ENCODE data around the gene COMT. TPM values are rescaled to one million over a fixed set of nuclear protein-coding genes. Genes with fewer than 3 reads are reported as not detected.
"Not testable (repeated sequence)": the region's sequence is repeated elsewhere in the genome, so short reads cannot be mapped to it uniquely, and the experiment has no call there.

COMT gene
- total RNA-seq, 4 donors from 2014 or later: 154 to 255 (median 223) TPM

DNA sequence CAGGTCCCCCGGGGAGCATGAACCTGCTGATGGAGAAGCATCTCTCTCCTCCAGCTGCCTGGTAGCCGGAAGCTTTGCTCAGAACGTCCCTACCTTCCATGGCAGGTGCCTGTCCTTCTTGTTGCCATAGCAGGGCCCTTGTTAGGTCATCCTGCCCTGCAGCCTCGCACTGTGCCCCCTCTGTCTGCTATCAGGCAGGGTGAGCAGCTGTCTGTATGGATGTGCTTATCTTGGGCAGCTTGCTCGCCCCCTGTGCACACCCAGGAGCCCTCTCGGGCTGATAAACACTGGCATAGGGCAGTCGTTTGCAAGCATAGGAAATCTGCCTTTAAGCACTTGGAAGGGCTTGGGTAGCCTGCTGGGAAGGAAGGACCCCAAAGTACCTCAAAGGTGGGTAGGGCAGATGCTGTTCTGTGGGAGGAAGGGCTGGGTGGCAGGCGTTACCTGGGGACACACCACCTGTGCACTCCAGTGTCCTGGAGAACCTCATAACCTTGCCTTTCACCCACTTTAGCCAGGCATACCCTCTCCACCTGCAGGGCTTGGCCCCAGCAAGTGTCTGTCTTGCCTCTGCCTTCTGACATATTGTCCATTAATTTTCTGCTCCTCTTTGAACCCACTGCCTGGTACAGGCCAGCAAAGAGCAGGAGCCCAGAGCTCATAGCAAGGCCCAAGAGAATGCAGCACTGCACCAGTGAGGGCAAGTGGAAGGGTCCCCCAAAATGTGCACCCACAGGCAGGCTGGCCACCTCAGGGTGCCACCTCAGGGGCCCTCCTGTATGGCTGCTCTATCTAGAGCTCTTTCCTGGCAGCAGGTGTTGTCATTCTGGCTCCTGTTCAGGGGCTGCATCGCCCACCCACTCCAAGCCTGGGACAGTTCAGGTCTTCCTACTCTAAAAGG, 8.0 kb upstream of the COMT start:
- H3K36me3 ChIP-seq: no peaks in the 10 kb centered on the region
- in situ Hi-C loops (cut with MboI; ENCODE audit: low sequenced_read_pairs in 4 of 4) (no loop called here), intact Hi-C loops (cut with DNase I; ENCODE audit: low total_unique reads) (no loop called here)
- ATAC-seq (no peak), DNase-seq (no peak)
- H3K9me3 ChIP-seq: no peaks in the 10 kb centered on the region
- no peak overlapping the region for H3K27ac ChIP-seq
- H3K4me1 ChIP-seq: peaks cover 0 to 7% of the 10 kb centered on the region in 2 donors
- no peak for TF ChIP-seq POLR2A (IDR thresholded peaks at IDR 0.05)
- TF ChIP-seq, protein P1, sequence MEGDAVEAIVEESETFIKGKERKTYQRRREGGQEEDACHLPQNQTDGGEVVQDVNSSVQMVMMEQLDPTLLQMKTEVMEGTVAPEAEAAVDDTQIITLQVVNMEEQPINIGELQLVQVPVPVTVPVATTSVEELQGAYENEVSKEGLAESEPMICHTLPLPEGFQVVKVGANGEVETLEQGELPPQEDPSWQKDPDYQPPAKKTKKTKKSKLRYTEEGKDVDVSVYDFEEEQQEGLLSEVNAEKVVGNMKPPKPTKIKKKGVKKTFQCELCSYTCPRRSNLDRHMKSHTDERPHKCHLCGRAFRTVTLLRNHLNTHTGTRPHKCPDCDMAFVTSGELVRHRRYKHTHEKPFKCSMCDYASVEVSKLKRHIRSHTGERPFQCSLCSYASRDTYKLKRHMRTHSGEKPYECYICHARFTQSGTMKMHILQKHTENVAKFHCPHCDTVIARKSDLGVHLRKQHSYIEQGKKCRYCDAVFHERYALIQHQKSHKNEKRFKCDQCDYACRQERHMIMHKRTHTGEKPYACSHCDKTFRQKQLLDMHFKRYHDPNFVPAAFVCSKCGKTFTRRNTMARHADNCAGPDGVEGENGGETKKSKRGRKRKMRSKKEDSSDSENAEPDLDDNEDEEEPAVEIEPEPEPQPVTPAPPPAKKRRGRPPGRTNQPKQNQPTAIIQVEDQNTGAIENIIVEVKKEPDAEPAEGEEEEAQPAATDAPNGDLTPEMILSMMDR (IDR thresholded peaks at IDR 0.05 in 4 of 5, conservative IDR thresholded peaks at IDR 0.05 in 1 of 5): no peak
- no peaks in the 10 kb centered on the region for H3K27me3 ChIP-seq
- H3K4me3 ChIP-seq: no peak overlapping the region

DNA sequence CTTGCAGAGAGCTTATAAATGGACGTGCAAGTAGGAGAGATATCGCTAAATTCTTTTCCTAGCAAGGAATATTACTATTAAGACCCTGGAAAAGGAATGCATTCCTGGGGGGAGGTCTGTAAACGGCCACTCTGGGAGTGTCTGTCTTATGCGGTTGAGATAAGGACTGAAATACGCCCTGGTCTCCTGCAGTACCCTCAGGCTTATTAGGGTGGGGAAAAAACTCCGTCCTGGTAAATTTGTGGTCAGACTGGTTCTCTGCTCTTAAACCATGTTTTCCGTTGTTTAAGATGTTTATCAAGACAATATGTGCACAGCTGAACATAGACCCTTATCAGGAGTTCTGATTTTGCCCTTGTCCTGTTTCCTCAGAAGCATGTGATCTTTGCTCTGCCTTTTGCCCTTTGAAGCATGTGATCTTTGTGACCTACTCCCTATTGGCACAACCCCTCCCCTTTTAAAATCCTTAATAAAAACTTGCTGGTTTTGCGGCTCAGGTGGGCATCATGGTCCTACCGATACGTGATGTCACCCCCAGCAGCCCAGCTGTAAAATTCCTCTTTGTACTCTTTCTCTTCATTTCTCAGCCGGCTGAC, 6.4 kb upstream of the COMT start:
- ATAC-seq; H3K27me3 ChIP-seq; H3K4me3 ChIP-seq; intact Hi-C loops (cut with DNase I; ENCODE audit: low total_unique reads); DNase-seq; in situ Hi-C loops (cut with MboI; ENCODE audit: low sequenced_read_pairs in 4 of 4); H3K27ac ChIP-seq; H3K4me1 ChIP-seq; H3K36me3 ChIP-seq; H3K9me3 ChIP-seq: not testable (repeated sequence)

DNA sequence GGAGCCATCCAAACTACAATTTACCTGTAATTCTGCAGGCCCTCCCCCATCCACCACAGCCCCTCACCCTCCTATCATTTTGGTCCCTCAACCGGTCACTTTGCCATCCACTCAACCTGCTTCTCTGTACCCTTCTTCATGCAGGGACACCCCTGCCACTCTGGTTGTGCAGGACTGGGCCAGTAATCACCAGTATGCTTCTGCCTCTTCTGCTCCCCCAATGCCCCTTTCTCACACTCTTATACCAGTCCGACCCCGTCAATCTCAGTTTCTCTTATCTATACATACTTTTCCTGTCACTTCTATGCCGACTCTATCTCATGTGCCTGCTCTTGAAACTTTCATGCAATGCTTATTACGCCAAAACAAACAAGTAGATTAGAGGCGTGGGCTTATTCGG, 5.1 kb upstream of the COMT start:
- DNase-seq (no peak), ATAC-seq (no peak)
- intact Hi-C loops (cut with DNase I; ENCODE audit: low total_unique reads) (no loop called here), in situ Hi-C loops (cut with MboI; ENCODE audit: low sequenced_read_pairs in 4 of 4) (no loop called here)
- no peaks in the 10 kb centered on the region for H3K9me3 ChIP-seq
- H3K36me3 ChIP-seq: no peaks in the 10 kb centered on the region
- no peaks in the 10 kb centered on the region for H3K27me3 ChIP-seq
- H3K4me3 ChIP-seq: no peak overlapping the region
- no peak overlapping the region for H3K27ac ChIP-seq
- no peak for TF ChIP-seq POLR2A (IDR thresholded peaks at IDR 0.05)
- TF ChIP-seq, protein P1 (IDR thresholded peaks at IDR 0.05 in 4 of 5, conservative IDR thresholded peaks at IDR 0.05 in 1 of 5): no peak
- peaks cover 13 to 16% of the 10 kb centered on the region in 2 donors for H3K4me1 ChIP-seq

DNA sequence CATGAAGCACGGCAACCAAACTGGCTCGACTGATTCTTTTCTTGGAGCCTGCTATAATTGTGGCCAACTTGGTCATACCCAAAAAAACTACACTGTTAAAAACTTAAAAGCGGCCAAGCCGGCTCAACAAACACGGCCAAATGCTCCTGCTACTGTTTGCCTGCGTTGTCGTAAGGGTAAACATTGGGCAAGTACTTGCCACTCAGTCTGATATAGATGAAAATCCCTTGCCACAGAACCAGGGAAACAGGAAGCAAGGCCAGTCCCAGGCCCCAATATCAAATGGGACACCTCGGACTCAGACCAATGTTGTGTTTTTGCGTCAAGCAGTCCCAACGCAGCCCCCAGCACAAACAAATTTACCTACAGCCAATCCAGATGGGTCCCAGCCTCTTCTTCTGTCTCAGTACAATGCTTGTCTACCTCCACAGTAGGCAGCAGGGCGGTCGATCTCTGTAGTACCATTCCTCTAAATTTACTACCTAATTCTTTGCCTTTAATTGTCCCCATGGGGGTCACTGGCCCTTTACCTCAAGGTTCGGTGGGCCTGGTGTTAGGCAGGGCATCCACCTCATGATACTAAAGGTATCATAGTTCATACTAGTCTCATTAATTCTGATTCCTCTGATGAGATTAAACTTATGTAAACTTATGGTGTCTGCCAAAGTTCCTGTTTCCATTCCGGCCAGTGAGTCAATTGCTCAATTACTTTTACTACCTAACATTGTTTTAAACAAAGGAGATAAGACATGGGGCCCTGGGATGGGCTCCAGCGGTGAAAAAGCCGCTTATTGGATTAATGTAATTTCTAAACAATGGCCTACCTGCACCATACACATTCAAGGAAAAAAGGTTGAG, 3.7 kb upstream of the COMT start:
- H3K4me3 ChIP-seq: no peak overlapping the region
- no peak for DNase-seq
- ATAC-seq: no peak
- peaks cover 13 to 16% of the 10 kb centered on the region in 2 donors for H3K4me1 ChIP-seq
- intact Hi-C loops (cut with DNase I; ENCODE audit: low total_unique reads) (no loop called here), in situ Hi-C loops (cut with MboI; ENCODE audit: low sequenced_read_pairs in 4 of 4) (no loop called here)
- no peaks in the 10 kb centered on the region for H3K9me3 ChIP-seq
- H3K27me3 ChIP-seq: no peaks in the 10 kb centered on the region
- H3K36me3 ChIP-seq: no peaks in the 10 kb centered on the region
- TF ChIP-seq, protein P1 (IDR thresholded peaks at IDR 0.05 in 4 of 5, conservative IDR thresholded peaks at IDR 0.05 in 1 of 5): no peak
- no peak for TF ChIP-seq POLR2A (IDR thresholded peaks at IDR 0.05)
- no peak overlapping the region for H3K27ac ChIP-seq
